ENCODE results near the gene ORC3.

ORC3 gene

DNA sequence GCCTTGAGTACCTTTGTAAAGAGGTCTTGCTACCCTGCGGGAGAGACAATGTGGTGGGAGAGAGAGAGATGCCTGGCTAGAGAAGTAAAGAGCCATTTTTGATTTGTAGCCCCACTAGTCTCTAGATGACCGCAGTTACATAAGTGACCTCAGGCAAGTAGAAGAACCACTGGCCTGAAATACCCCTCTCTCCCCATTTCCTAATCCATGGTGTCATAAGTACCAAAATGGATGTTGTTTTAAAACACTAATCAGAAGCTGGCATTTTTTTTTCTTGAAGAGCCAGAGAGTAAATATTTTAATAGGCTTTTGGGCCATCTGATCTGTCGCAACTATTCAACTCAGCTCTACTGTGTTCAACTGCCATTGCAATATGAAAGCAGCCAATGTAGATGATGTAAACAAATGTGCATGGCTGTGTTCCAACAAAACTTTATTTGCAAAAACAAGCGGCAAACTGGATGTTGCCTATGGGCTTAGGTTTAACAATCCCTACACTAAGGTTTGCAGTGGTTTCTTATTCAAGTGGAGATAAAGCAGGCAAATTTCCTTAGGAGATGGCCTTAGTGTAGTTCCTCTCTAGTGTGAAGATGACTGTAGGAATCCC, 36.7 kb upstream of the ORC3 start:
- DNase-seq (ENCODE audit: extremely low read depth, low read depth), result no peak
- TF ChIP-seq, protein P1, sequence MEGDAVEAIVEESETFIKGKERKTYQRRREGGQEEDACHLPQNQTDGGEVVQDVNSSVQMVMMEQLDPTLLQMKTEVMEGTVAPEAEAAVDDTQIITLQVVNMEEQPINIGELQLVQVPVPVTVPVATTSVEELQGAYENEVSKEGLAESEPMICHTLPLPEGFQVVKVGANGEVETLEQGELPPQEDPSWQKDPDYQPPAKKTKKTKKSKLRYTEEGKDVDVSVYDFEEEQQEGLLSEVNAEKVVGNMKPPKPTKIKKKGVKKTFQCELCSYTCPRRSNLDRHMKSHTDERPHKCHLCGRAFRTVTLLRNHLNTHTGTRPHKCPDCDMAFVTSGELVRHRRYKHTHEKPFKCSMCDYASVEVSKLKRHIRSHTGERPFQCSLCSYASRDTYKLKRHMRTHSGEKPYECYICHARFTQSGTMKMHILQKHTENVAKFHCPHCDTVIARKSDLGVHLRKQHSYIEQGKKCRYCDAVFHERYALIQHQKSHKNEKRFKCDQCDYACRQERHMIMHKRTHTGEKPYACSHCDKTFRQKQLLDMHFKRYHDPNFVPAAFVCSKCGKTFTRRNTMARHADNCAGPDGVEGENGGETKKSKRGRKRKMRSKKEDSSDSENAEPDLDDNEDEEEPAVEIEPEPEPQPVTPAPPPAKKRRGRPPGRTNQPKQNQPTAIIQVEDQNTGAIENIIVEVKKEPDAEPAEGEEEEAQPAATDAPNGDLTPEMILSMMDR (IDR thresholded peaks at IDR 0.05; ENCODE audit: low read depth, low read length), result no peak

DNA sequence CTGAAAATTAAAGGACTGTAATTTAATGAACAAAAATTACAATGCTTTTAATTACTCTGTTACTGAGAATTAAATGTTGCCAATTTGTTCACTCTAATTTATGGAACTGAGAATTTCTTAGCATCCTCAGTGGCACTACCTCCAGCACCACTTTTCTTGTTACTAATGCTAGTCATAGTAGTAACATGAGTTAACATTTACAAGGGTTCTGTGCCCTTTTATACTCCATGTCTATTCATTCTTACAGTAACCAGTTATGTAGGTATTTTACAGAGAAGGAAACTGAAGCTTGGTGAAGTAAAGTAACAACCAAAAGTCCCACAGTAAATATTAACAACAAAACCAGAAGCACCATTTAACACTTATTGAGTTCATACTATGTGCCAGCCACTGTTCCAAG, 34.4 kb upstream of the ORC3 start:
- TF ChIP-seq, protein P1 (IDR thresholded peaks at IDR 0.05; ENCODE audit: low read depth, low read length), result no peak
- no peak for DNase-seq (ENCODE audit: extremely low read depth, low read depth)

DNA sequence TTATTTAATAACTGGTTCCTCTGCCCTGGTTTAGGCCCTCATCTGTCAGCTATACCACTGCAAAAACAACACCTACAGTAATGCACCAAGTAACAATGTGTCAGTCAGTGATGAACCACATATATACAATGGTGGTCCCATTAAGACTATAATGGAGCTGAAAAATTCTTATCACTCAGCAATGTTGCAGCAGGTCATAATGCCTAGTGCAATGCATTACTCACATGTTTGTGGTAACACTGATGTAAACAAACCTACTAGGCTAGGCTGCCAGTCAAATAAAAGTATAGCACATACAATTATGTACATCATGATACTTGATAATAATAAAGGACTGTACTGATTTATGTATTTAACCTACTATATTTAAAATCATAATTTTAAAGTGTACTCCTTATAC, 31.5 kb upstream of the ORC3 start:
- TF ChIP-seq, protein P1 (IDR thresholded peaks at IDR 0.05; ENCODE audit: low read depth, low read length), result no peak
- DNase-seq (ENCODE audit: extremely low read depth, low read depth), result no peak

DNA sequence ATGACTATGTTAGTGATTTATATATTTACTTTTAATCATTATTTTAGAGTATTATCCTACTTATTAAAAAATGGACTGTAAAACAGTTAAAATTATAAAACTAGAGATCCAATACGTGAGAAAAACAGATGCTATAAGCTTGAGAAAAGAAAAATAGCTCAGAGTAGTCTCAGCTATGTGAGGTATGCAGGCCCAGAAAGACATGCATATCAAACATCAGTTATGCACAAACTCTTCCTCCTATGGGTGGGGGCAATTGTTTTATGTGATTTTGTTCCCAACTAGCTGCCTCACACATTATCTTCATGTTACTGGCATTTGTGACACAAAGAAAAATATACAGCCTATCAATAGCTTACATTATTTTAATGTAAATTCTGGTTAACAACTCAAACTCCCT, 28.9 kb upstream of the ORC3 start:
- DNase-seq (ENCODE audit: extremely low read depth, low read depth), result no peak
- TF ChIP-seq, protein P1 (IDR thresholded peaks at IDR 0.05; ENCODE audit: low read depth, low read length), result no peak

DNA sequence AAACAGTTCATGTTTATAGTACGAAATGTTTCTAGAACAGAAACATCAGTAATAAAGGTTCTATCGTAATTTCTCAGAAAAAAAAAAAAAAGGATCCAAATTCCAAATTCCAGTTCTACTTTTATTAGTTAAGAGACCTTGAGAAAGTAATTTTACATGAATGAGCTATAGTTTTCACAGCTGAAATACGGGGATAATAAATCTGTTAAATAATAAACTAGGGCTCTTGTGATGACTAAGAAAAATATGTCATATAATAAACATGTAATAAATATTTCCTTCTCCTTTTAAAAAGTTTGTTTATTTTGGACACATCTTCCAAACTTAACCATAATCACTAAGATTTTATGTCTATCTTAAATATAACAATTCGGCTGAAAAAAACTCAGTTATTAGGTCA, 17.9 kb upstream of the ORC3 start:
- TF ChIP-seq, protein P1 (IDR thresholded peaks at IDR 0.05; ENCODE audit: low read depth, low read length), result no peak
- no peak for DNase-seq (ENCODE audit: extremely low read depth, low read depth)

DNA sequence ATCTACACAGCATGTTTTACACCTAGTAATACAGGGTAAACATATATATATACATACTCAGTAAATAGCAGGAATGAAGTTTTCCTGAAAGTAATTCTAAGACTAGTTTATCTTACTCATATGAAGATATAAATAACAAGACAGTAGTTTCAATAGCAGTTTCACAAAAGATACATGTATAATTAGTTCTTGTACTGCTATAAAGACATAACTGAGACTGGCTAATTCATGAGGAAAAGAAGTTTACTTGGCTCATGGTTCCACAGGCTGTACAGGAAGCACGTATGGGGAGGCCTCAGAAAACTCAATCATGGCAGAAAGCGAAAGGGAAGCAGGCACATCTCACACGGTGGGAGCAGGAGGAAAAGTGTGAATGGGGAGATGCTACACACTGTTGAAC, 17.1 kb upstream of the ORC3 start:
- DNase-seq (ENCODE audit: extremely low read depth, low read depth), result no peak
- TF ChIP-seq, protein P1 (IDR thresholded peaks at IDR 0.05; ENCODE audit: low read depth, low read length), result no peak

DNA sequence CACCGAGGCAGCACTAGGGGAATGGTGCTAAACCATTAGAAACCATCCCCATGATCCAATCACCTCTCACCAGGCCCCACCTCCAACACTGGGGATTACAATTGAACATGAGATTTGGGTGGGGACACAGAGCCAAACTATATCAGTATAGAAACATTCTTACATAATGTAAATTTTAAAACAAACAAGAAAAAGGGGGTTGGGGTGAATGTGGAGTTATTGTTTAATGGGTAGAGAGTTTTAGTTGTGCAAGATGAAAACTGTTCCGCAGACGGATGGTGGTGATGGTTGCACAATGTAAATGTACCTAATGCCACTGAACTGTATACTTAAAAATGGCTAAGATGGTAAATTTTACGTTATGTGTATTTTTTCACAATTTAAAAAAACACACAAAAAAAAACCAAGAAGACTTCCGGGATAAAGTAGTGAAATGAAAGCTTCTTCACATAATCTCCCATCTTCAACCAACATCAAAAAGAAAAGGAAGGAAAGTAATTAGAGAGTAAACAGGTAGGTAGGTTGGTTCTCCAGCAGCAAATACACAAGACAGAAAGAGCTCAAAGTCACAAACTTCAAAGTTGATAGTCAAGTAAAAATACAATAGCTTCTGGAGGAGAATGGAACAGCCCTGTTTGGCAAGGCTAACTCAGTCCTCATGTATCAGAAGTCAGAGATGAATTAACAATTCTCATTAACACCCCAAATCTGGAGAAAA, 16.5 kb upstream of the ORC3 start:
- DNase-seq (ENCODE audit: extremely low read depth, low read depth), result no peak

More for the DNA sequence above, 16.5 kb upstream of the ORC3 start:
- TF ChIP-seq, protein P1 (IDR thresholded peaks at IDR 0.05; ENCODE audit: low read depth, low read length), result no peak
